GM18951 (cell line): Measurements from ENCODE around the gene SEMA7A.

Source experiments
- POLR2A ChIP-seq: IDR thresholded peaks from 4 replicates; pipeline ENCODE4 v1.6.1; 2011; ENCODE audit warnings: mild to moderate bottlenecking; ENCODE audit not compliant: insufficient read length, insufficient read depth; ENCODE audit errors: extremely low read depth
- in situ Hi-C: fragments of 300-500 bp; cut with MboI; formaldehyde crosslinking; loops from one replicate; pipeline ENCODE4 v1.12.0; 2022; ENCODE audit warnings: low sequenced_read_pairs, mixed read lengths, inconsistent platforms; ENCODE audit not compliant: unreplicated experiment

The SEMA7A gene

GRCh38 chr15:74385733-74386132 is 48.0 kb downstream of the SEMA7A start:
- TF ChIP-seq POLR2A = no peak
- in situ Hi-C loops = no loop called here

GRCh38 chr15:74384881-74385643 is 48.7 kb downstream of the SEMA7A start:
- TF ChIP-seq POLR2A = peak; percentile 73
- in situ Hi-C loops = loop anchor here (5.0 kb wide), 1 partner anchor 57 kb away; no protein-coding TSS in a partner anchor

GRCh38 chr15:74384566-74384880 is 49.2 kb downstream of the SEMA7A start:
- TF ChIP-seq POLR2A = no peak
- in situ Hi-C loops = loop anchor here (5.0 kb wide), 1 partner anchor 58 kb away; no protein-coding TSS in a partner anchor

GRCh38 chr15:74383695-74384565 is 49.8 kb downstream of the SEMA7A start:
- in situ Hi-C loops = loop anchor here (5.0 kb wide), 1 partner anchor 58 kb away; no protein-coding TSS in a partner anchor
- peak; percentile 59 for TF ChIP-seq POLR2A

GRCh38 chr15:74383286-74383685 is 50.5 kb downstream of the SEMA7A start:
- no peak for TF ChIP-seq POLR2A
- in situ Hi-C loops = loop anchor here (5.0 kb wide), 1 partner anchor 59 kb away; no protein-coding TSS in a partner anchor

- in situ Hi-C loops = loop anchor here (5.0 kb wide), 1 partner anchor 60 kb away; no protein-coding TSS in a partner anchor
- TF ChIP-seq POLR2A = no peak
These were observed 51.5 kb downstream of the SEMA7A start for GRCh38 chr15:74382004-74382816.

GRCh38 chr15:74381481-74381880 is 52.3 kb downstream of the SEMA7A start:
- TF ChIP-seq POLR2A = no peak
- in situ Hi-C loops = loop anchor here (5.0 kb wide), 1 partner anchor 61 kb away; no protein-coding TSS in a partner anchor

- TF ChIP-seq POLR2A = no peak
- in situ Hi-C loops = loop anchor here (5.0 kb wide), 1 partner anchor 61 kb away; no protein-coding TSS in a partner anchor
These were observed 52.6 kb downstream of the SEMA7A start for GRCh38 chr15:74381190-74381453.

GRCh38 chr15:74380361-74381189 is 53.2 kb downstream of the SEMA7A start:
- in situ Hi-C loops = loop anchor here (5.0 kb wide), 1 partner anchor 62 kb away; no protein-coding TSS in a partner anchor
- TF ChIP-seq POLR2A = no peak

GRCh38 chr15:74378848-74379247 is 54.9 kb downstream of the SEMA7A start:
- TF ChIP-seq POLR2A = peak; percentile 15
- in situ Hi-C loops = loop anchor here (10.0 kb wide), 2 partner anchors 246 to 386 kb away; no protein-coding TSS in a partner anchor

GRCh38 chr15:74377831-74378766 is 55.7 kb downstream of the SEMA7A start:
- in situ Hi-C loops = loop anchor here (10.0 kb wide), 2 partner anchors 247 to 387 kb away; no protein-coding TSS in a partner anchor

More at GRCh38 chr15:74377831-74378766, 55.7 kb downstream of the SEMA7A start:
- no peak for TF ChIP-seq POLR2A
